SK-N-SH (cell line): ENCODE measurements around the gene SLC26A8.

ENCODE experiments used
- EP300 ChIP-seq, 2 experiments: IDR thresholded peaks; 2 replicates each; pipeline versions ENCODE4 v1.4.0 to v1.6.1; 2012; ENCODE audit warnings: borderline replicate concordance in 1 of 2, low read depth in 1 of 2, low read length in 1 of 2
- EZH2phosphoT487 ChIP-seq: fragments of 200-600 bp; sonication (generic); IDR thresholded peaks from 2 replicates; pipeline ENCODE4 v1.6.1; 2017; ENCODE audit warnings: low read depth, mixed run types, mild to moderate bottlenecking, antibody characterized with exemption, moderate library complexity, borderline replicate concordance
- GABPA ChIP-seq: IDR thresholded peaks from 2 replicates; pipeline ENCODE4 v1.4.0; 2012; ENCODE audit warnings: low read depth, mild to moderate bottlenecking
- JUND ChIP-seq: IDR thresholded peaks from 2 replicates; pipeline ENCODE4 v1.4.0; 2012
- MAX ChIP-seq: IDR thresholded peaks from 2 replicates; pipeline ENCODE4 v1.4.0; 2012; ENCODE audit warnings: low read depth
- MXI1 ChIP-seq: IDR thresholded peaks from 2 replicates; pipeline ENCODE4 v1.6.1; 2012; ENCODE audit warnings: mild to moderate bottlenecking, low read depth, low read length, improper control_type of control experiment
- POLR2AphosphoS5 ChIP-seq: IDR thresholded peaks from 2 replicates; pipeline ENCODE4 v1.6.1; 2012; ENCODE audit warnings: low read depth, low read length
- REST ChIP-seq: IDR thresholded peaks from 2 replicates; pipeline ENCODE4 v1.6.1; 2012; ENCODE audit warnings: mild to moderate bottlenecking, low read depth, low read length, moderate library complexity
- TAF1 ChIP-seq: IDR thresholded peaks from 2 replicates; pipeline ENCODE4 v1.6.1; 2012; ENCODE audit warnings: low read depth, mild to moderate bottlenecking, low read length, moderate library complexity, borderline replicate concordance
- TEAD4 ChIP-seq: IDR thresholded peaks from 2 replicates; pipeline ENCODE4 v1.4.0; 2012; ENCODE audit warnings: mild to moderate bottlenecking, borderline replicate concordance; ENCODE audit not compliant: insufficient read depth
- YY1 ChIP-seq: IDR thresholded peaks from 2 replicates; pipeline ENCODE4 v1.4.0; 2012; ENCODE audit warnings: low read depth, mild to moderate bottlenecking
- TF ChIP-seq, protein P1 (sequence below): fragments of 200-600 bp; sonication (generic); IDR thresholded peaks from 2 replicates; pipeline ENCODE4 v1.6.1; 2017; ENCODE audit warnings: antibody characterized with exemption, mild to moderate bottlenecking, moderate library complexity

GRCh38 chr6:35919085-35919826 lies 105.2 kb downstream of the SLC26A8 start:
- TF ChIP-seq JUND = no peak
- no peak for TF ChIP-seq EZH2phosphoT487
- no peak; the same call in 1 of the 2 replicates for TF ChIP-seq MAX
- no peak for TF ChIP-seq TEAD4
- TF ChIP-seq, protein P1, sequence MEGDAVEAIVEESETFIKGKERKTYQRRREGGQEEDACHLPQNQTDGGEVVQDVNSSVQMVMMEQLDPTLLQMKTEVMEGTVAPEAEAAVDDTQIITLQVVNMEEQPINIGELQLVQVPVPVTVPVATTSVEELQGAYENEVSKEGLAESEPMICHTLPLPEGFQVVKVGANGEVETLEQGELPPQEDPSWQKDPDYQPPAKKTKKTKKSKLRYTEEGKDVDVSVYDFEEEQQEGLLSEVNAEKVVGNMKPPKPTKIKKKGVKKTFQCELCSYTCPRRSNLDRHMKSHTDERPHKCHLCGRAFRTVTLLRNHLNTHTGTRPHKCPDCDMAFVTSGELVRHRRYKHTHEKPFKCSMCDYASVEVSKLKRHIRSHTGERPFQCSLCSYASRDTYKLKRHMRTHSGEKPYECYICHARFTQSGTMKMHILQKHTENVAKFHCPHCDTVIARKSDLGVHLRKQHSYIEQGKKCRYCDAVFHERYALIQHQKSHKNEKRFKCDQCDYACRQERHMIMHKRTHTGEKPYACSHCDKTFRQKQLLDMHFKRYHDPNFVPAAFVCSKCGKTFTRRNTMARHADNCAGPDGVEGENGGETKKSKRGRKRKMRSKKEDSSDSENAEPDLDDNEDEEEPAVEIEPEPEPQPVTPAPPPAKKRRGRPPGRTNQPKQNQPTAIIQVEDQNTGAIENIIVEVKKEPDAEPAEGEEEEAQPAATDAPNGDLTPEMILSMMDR = no peak
- TF ChIP-seq POLR2AphosphoS5 = no peak
- no peak for TF ChIP-seq YY1
- TF ChIP-seq EP300 (IDR thresholded peaks at IDR 0.05; ENCODE audit: borderline replicate concordance in 1 of 2, low read depth in 1 of 2, low read length in 1 of 2) = no peak
- TF ChIP-seq MXI1 = peak; percentile 43
- TF ChIP-seq TAF1 = no peak
- no peak for TF ChIP-seq REST
- no peak for TF ChIP-seq GABPA
